Left kidney (tissue), 2 donors: ENCODE data around the gene ACSL4. TPM values are rescaled to one million over a fixed set of nuclear protein-coding genes. Genes with fewer than 3 reads are reported as not detected.
"Not testable (repeated sequence)": the region's sequence is repeated elsewhere in the genome, so short reads cannot be mapped to it uniquely, and the experiment has no call there.

Experiments
- DNase-seq: peaks from one replicate; pipeline ENCODE4 v3.0.0-alpha.2; 2013
- polyA plus RNA-seq: library from polyadenylated mRNA; unstranded; fragments of 120-200 nt; gene quantifications from one replicate; pipeline ENCODE4 v1.2.1, GENCODE V29; 2013; ENCODE audit not compliant: insufficient read length

The ACSL4 gene
- polyA plus RNA-seq, 1 donor, result 54.8 TPM

DNA sequence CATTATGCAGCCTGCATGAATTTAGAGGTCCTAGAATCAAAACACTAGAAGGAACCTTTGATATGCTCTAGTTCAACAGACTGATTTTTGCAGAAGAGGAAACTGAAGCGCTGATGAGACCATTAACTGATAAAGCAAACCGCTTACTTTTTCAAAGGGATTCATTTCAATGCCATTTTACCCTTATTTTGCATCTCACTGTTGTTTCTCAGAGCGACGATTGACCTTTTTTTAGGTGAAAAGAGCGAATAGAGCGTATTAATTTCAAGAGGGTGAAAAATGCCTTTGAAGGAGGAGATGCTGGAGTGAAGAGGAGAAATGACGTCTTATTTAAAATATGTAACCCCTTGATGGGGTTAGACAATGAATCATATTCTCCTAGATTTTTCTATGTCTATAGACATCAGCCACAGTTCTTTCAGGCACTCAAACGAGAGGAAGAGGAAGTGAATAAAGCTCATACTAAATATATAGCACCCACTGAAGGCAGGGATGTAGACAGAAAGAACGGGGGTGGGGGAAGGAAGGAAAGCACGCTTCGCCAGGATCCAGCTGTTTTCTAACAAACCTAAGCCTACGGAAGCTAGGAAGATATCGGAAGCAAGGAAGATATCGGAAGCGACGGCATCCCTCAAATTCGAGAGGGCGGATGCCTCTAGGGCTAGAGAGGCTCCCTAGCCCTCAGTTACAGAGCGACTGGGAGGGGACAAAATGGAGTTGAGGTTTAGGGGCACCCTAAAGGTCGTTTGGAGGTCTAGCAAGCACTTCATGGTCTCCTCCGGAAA, 848 bp downstream of the ACSL4 start:
- DNase-seq, result no peak

DNA sequence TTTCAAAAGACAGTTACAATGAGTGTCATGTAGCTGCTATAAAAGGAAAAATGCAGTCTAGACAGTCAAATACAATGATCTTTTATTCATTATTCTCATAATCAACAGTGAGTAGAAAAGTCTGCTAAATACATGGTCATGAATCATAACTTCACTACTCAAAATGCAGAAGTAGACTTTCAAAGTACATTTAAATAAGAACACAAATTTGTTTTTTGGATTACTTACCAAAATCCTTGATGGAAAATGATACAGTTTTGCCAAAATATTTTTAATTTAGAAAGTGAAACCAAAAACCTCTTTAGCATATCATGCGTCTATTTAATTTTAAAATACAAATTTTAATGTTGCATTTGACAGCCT, 4.9 kb downstream of the ACSL4 start:
- DNase-seq, result no peak

- DNase-seq, result not testable (repeated sequence)
Measured at GRCh38 chrX:109724971-109725370, 8.1 kb downstream of the ACSL4 start.

- DNase-seq, result no peak
Measured at GRCh38 chrX:109720947-109721346, 12.1 kb downstream of the ACSL4 start.

DNA sequence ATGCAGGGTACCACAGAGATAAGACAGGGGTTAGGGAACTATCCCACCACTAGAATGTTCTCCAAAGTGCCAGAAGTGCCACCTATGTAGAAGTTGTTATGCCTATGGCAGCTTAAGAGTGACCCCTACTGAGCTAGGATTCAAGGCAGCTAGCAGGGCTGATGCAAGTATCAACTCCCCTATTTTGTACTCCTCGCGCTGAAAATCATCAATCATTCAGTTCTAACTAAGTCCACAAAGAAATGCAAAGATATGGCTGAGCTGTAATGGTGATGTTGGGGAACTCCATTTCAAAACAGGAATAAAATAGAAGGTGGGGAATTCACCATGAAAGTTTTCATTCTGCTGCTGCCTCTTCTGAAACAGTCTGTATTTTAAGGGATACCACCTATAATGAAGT, 13.8 kb downstream of the ACSL4 start:
- no peak for DNase-seq

DNA sequence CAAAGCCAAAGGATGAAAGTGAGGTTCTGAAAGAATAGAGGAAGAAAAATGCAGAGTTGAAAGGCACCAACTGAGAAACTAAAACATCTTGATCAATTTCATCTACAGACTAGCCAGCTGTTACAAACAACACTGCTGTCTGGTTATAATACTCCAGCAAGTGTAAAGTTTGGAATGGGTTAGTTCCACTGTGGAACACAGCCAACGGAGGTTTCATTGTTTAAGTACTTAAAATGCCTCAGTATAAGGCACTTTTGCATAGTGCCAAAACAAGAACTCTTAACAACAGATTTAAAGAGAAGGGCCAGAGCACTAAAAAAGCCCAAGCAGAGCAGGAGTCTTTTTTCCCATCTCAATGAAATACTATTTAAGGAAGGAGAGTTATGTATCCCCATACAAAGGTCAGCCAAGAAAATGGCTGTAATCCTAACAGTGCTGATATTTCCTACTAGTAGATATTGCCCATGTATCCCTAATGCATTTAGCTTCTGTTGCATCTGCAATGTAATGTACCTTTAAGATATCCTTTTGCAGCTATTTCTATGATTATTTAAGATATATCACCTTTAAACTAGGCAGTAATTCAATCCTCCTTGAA, 16.5 kb downstream of the ACSL4 start:
- no peak for DNase-seq

GRCh38 chrX:109714340-109714958, 18.6 kb downstream of the ACSL4 start:
- no peak for DNase-seq

GRCh38 chrX:109710181-109710580, 22.9 kb downstream of the ACSL4 start:
- no peak for DNase-seq

DNA sequence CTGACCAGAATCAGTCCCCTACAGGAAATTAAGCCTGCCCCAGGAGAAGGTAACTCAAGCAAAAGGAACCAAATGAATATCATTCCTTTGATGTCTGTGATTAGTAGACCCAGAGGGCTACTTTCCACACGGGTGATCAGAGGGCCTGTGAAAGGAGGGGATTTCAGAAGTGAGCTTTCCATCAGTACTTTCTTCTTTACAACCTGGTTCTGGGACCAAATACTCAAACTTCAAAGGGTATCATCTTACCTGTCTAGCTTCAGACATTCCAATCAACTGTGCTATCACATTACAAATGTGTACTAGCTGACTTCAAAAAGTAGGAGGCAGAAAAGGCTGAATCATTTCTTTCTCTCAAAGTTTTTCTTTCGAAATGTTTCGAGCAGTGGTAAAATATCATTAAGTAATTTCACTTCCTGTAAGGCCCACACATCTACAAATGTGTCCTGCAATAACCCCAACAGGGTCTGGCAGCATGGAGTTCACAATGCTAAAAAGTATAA, 23.9 kb downstream of the ACSL4 start:
- DNase-seq, result no peak

GRCh38 chrX:109707720-109708119, 25.3 kb downstream of the ACSL4 start:
- no peak for DNase-seq

DNA sequence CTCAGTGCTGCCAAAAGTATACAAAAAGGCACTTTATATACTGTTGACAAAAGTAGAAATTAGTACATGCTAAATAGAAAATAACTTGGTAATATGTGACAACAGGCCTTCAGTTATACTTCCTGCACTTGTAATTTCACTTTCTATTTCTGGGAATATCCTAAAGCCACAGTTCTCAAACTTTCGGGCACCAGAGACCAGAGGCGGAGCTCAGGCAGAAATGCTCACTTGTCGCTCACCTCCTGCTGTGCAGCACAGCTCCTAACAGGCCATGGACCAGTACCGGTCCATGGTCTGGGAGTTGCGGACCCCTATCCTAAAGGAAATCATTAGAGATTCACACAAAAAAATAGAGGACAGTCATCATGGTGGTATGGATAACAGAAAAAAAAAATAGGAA, 25.7 kb downstream of the ACSL4 start:
- DNase-seq, result no peak

- no peak for DNase-seq
Measured at GRCh38 chrX:109704563-109704962, 28.5 kb downstream of the ACSL4 start.

DNA sequence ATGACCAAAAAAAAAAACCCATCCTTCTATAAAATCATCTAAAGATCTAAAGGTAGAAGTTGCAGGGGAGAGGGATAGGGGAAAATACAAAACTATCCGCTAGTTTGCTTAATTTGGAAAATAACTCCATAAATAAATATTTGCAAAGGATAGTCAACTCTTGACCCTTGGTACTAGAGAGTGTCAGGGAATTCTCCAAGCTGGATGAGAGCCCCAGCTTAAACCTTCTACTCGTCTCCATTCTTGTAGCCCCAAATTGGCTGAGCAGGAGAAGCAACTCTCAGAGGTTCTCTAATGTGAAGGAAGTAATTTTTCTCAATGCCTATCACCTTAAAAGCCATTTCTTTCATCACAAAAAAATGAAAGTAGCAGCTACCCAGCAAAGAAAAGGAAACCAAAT, 35.2 kb downstream of the ACSL4 start:
- no peak for DNase-seq

DNA sequence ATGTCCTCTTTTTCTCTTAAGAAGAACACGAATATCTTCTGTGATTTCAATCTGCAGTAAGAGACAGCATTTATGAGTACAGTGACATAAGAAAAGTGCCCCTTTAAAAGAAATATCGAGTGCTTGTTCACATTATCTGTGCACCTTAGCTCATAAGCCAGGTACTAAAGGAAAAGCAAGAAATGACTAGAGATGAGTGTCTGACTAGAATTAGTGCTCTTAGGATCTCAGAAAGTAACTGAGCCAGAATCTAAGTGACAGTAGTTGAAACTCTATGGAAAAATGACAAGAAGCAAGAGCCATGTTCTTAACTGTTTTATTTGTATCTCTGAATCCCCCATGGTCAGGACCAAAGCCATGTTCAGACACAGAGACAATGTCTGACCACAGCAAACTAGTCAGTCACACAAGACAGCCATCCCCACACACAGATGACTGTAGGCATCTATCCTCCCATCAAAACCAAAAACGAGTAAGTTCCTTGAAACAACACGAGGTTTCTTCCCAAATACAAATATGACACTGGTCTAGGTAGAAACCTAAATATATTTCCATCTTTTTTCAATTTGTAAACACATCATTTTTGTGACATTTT, 36.8 kb downstream of the ACSL4 start:
- no peak for DNase-seq

DNA sequence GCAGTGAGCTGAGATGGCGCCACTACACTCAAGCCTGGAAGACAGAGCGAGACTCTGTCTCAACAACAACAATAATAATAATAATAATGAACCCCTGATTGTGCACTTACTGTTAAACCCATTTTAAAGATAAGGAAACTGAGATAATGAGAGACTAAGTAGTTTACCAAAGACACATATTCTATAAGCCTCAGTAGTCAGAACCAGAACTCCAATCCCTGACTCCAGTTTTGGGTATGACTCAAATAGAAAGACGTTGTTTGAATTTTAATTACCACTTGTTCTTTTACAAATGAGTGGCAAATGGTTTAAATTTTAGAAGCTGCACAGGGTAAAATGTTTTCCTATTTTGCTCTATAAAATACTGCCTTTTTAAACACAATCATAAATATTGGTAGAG, 37.4 kb downstream of the ACSL4 start:
- no peak for DNase-seq

DNA sequence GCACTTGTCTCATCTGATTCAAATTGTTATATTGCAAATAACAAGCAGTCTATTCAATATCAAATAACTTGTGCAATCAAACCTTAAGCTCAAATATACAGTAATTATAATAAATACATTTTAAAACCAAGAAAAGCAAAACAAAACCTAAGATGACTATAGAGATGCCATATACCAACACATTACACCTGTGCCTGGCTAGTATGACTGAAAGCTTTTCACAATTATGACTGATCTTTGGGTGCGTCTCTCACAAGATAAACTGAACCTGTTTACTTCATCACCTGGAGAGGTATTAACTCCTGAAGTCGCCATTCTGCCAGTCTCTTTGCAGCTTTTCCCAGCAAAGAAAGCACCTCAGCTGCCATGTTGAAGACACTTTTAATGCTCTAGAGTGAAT, 41.3 kb downstream of the ACSL4 start:
- DNase-seq, result no peak

DNA sequence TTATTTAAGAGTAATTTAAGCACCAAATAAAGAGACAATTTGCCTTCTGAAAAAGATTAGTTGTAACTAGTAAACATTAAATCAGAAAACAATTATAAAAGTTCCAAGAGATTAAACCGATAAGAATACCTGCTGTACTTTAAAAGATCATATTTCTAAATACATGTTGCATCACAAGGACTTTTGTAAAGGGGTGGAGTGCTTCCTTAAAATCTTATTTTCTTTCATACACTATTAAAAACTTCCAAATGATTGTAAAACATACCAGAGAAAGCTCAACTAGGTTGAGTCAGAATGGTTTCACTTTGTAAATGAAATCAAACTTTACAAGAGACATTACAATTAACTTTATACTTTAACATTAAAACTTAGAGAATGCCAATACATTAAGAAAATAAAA, 41.8 kb downstream of the ACSL4 start:
- no peak for DNase-seq

- DNase-seq, result no peak
Measured at GRCh38 chrX:109687903-109688302, 45.2 kb downstream of the ACSL4 start.

DNA sequence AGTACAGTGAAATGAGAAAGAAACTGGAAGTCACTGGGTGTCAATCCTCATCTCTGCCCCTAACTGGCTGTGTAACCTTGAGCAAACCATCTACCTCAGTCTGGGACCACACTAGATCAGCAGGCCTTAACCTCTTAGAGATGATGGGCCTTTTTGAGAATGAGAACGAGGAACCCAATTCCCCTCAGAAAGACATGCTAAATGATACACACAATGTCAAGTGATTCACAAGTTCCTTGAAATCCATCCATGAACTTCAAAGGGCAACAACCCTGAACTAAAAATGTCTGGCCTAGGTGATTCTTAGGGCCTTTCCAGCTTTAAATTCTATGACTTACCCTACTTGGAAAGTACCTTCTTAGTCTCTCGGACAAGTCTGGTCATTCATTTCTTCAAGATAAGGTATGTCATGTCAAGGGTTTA, 47.4 kb downstream of the ACSL4 start:
- no peak for DNase-seq

GRCh38 chrX:109684136-109684535, 48.9 kb downstream of the ACSL4 start:
- DNase-seq, result no peak

- DNase-seq, result no peak
Measured at GRCh38 chrX:109681475-109682081, 51.5 kb downstream of the ACSL4 start.

DNA sequence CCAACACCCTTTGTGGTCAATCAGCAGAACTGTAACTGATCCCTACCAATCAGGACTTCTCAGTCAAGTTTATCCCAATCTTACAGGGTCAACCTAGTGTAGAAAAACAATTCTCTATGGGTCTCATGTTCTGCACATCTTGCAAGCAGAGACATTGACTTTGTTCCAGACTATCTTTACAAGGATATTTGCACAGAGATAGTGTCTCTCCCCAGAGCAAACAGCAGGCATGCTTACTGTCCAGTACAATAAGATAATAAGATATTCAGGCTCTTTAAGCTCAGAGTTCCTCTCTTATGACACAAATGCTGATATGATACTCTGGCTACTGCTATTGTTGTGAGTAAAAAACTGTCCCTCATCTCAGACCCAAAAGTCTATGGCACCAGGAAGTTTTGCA, 53.2 kb downstream of the ACSL4 start:
- DNase-seq, result no peak

DNA sequence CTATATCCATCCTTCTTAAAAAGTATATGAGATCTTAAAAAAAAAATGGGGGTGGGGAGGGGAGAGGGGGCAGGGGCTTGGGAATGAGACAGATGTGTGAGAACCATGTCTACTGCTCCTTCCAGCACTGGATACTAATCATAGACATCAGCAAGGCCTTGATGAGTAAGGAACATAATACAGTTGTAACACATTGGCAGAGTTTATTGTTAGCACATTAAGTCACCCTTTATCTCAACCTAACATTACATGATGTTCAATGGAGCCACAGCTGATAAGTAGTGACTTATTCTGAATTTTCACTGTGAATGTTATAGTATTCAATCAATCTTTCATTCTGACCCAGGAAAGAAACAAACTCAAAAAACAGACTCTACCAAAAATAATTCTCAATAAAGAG, 60.8 kb downstream of the ACSL4 start:
- no peak for DNase-seq
